ENCODE measurements around the gene FOXO6.

Gene FOXO6

GRCh38 chr1:41386196-41386663 lies 25.0 kb downstream of the FOXO6 start:
- DNase-seq = no peak

- DNase-seq = no peak
These were observed 26.4 kb downstream of the FOXO6 start for GRCh38 chr1:41387667-41388091.

- DNase-seq = no peak
These were observed 27.3 kb downstream of the FOXO6 start for GRCh38 chr1:41388510-41388909.

GRCh38 chr1:41389009-41389408 lies 27.8 kb downstream of the FOXO6 start:
- no peak for DNase-seq

GRCh38 chr1:41390166-41390565 lies 28.9 kb downstream of the FOXO6 start:
- DNase-seq = no peak

GRCh38 chr1:41390573-41390972 lies 29.3 kb downstream of the FOXO6 start:
- no peak for DNase-seq

- DNase-seq = no peak
These were observed 30.7 kb downstream of the FOXO6 start for GRCh38 chr1:41391834-41392527.

GRCh38 chr1:41392528-41392924 lies 31.3 kb downstream of the FOXO6 start:
- no peak for DNase-seq

- DNase-seq = no peak
These were observed 32.6 kb downstream of the FOXO6 start for GRCh38 chr1:41393716-41394368.

- DNase-seq = no peak
These were observed 33.1 kb downstream of the FOXO6 start for GRCh38 chr1:41394369-41394744.

- no peak for DNase-seq
These were observed 34.0 kb downstream of the FOXO6 start for GRCh38 chr1:41394959-41395956.

- no peak for DNase-seq
These were observed 34.9 kb downstream of the FOXO6 start for GRCh38 chr1:41396084-41396483.

- no peak for DNase-seq
These were observed 35.8 kb downstream of the FOXO6 start for GRCh38 chr1:41397020-41397419.

GRCh38 chr1:41397753-41398330 lies 36.6 kb downstream of the FOXO6 start:
- DNase-seq = no peak

- DNase-seq = no peak
These were observed 38.0 kb downstream of the FOXO6 start for GRCh38 chr1:41399145-41399795.

- DNase-seq = no peak
These were observed 39.0 kb downstream of the FOXO6 start for GRCh38 chr1:41400225-41400624.

- no peak for DNase-seq
These were observed 40.7 kb downstream of the FOXO6 start for GRCh38 chr1:41401899-41402298.

- DNase-seq = no peak
These were observed 43.1 kb downstream of the FOXO6 start for GRCh38 chr1:41404308-41404761.

- no peak for DNase-seq
These were observed 46.5 kb downstream of the FOXO6 start for GRCh38 chr1:41407664-41408252.

- no peak for DNase-seq
These were observed 47.5 kb downstream of the FOXO6 start for GRCh38 chr1:41408691-41409090.

GRCh38 chr1:41409825-41410224 lies 48.6 kb downstream of the FOXO6 start:
- DNase-seq = no peak

GRCh38 chr1:41410462-41410861 lies 49.2 kb downstream of the FOXO6 start:
- DNase-seq = no peak

Data from CD4-positive, alpha-beta T cell treated with Interleukin-10 for 1 hour (primary cell).